ENCODE measurements around the gene INPP5D. TPM values are rescaled to one million over a fixed set of nuclear protein-coding genes. Genes with fewer than 3 reads are reported as not detected.

Gene INPP5D
- total and polyA plus RNA-seq, 2 of the 8 experiments (the other 6 are each of a cell fraction or from before 2014, with no cell fraction given), result 4.5 to 7.1 TPM

- no peaks in the 10 kb centered on the region for H3K4me1 ChIP-seq (replicated peaks in 1 of 4; ENCODE audit: control insufficient read depth in 3 of 4, insufficient read depth in 4 of 4, low read length in 3 of 4)
- no peak overlapping the region for H2BK12ac ChIP-seq (ENCODE audit: low read depth, low read length)
- H4K8ac ChIP-seq (ENCODE audit: extremely low read depth, insufficient read depth, low read length), result no peak overlapping the region
- H2BK5ac ChIP-seq (ENCODE audit: low read depth, low read length), result no peak overlapping the region
- TF ChIP-seq CHD1 (IDR thresholded peaks at IDR 0.05; ENCODE audit: low read depth, low read length), result no peak
- TF ChIP-seq TAF7 (optimal IDR thresholded peaks at IDR 0.05; ENCODE audit: borderline replicate concordance, low read depth, low read length), result no peak
- no peak for TF ChIP-seq EZH2 (IDR thresholded peaks at IDR 0.05; ENCODE audit: low read depth, low read length, severe bottlenecking)
- TF ChIP-seq ASH2L (IDR thresholded peaks at IDR 0.05; ENCODE audit: low read length), result no peak
- no peak for TF ChIP-seq BRCA1 (IDR thresholded peaks at IDR 0.05; ENCODE audit: low read depth, low read length)
- TF ChIP-seq KDM4A (IDR thresholded peaks at IDR 0.05; ENCODE audit: low read depth, low read length, severe bottlenecking), result no peak
- no peak for TF ChIP-seq RAD21 (IDR thresholded peaks at IDR 0.05 in 1 of 2, conservative IDR thresholded peaks at IDR 0.05 in 1 of 2; ENCODE audit: low read depth in 2 of 2, low read length in 2 of 2)
- TF ChIP-seq SP1 (IDR thresholded peaks at IDR 0.05; ENCODE audit: low read depth, low read length), result no peak
- TF ChIP-seq EGR1 (IDR thresholded peaks at IDR 0.05; ENCODE audit: borderline replicate concordance, low read depth, low read length), result no peak
- no peak overlapping the region for H3K4me3 ChIP-seq (ENCODE audit: extremely low read depth in 1 of 4, insufficient read depth in 2 of 4, low read depth in 3 of 4, low read length in 4 of 4)
- H2BK120ac ChIP-seq (replicated peaks; ENCODE audit: low read depth, low read length), result no peak overlapping the region
- 0 out of 2 replicates have a peak overlapping the region, but pooled peaks have one; percentile 32 for H2BK20ac ChIP-seq (ENCODE audit: low read length)
- ChIA-PET POLR2A (ENCODE audit: partially characterized antibody) (interaction anchor here (0.7 kb wide), 1 partner anchor 185 kb away, joined by 4 read pairs; no protein-coding TSS in a partner anchor), CTCF (ENCODE audit: partially characterized antibody) (interaction anchor here (0.9 to 2.2 kb wide), 3 partner anchors 11 to 183 kb away, joined by 3 to 7 read pairs (median 4); no protein-coding TSS in a partner anchor)
- H2AFZ ChIP-seq (ENCODE audit: low read length), result no peak overlapping the region
- H3K23ac ChIP-seq (ENCODE audit: insufficient read length), result no peak overlapping the region
- H2AK5ac ChIP-seq (ENCODE audit: low read depth, low read length), result no peak overlapping the region
- DNase-seq (ENCODE audit: low read depth in 1 of 2, low spot score in 2 of 2) (no peak), FAIRE-seq (no peak)
- no peaks in the 10 kb centered on the region for H3K23me2 ChIP-seq (ENCODE audit: low read depth, low read length)
- no peak overlapping the region for H3K9ac ChIP-seq (replicated peaks in 1 of 4; ENCODE audit: extremely low read depth in 1 of 4, low read depth in 3 of 4, low read length in 3 of 4)
- H3K9me3 ChIP-seq (ENCODE audit: insufficient read depth in 2 of 2, low read depth in 1 of 2, low read length in 1 of 2), result no peaks in the 10 kb centered on the region
- WGBS, 2 experiments (ENCODE audit: extremely low coverage in 1 of 2, insufficient coverage in 1 of 2, insufficient read length in 1 of 2, insufficient replicate concordance in 2 of 2, low coverage in 1 of 2, low lambda C conversion rate in 2 of 2, missing lambda C conversion rate in 1 of 2), result 84% methylated on average over 14 of the region's 14 CpGs; no CpG with 5 or more reads in 1 of the 2 experiments
- no peak overlapping the region for H2BK15ac ChIP-seq (ENCODE audit: low read length)
- no peak overlapping the region for H3K56ac ChIP-seq (replicated peaks; ENCODE audit: insufficient read length, low read depth, low read length)
- H3K4me2 ChIP-seq (ENCODE audit: insufficient read depth in 1 of 2, low read depth in 2 of 2, low read length in 2 of 2), result no peak overlapping the region
- H3K14ac ChIP-seq (ENCODE audit: insufficient read length), result no peak overlapping the region
- no peak overlapping the region for H3K4ac ChIP-seq (replicated peaks; ENCODE audit: insufficient read length, low read depth, low read length)
- H3K27me3 ChIP-seq (replicated peaks in 1 of 4; ENCODE audit: control insufficient read depth in 3 of 4, extremely low read depth in 1 of 4, insufficient read depth in 3 of 4, low read length in 3 of 4), result no peaks in the 10 kb centered on the region
- no peaks in the 10 kb centered on the region for H3K79me1 ChIP-seq (ENCODE audit: low read depth, low read length)
- H3K18ac ChIP-seq (ENCODE audit: extremely low read depth, low read length), result no peak overlapping the region
- H4K91ac ChIP-seq (replicated peaks; ENCODE audit: insufficient read length, low read length), result no peak overlapping the region
- no peaks in the 10 kb centered on the region for H4K20me1 ChIP-seq (replicated peaks in 1 of 2; ENCODE audit: control insufficient read depth in 1 of 2, insufficient read depth in 2 of 2, low read length in 2 of 2)
- no peaks in the 10 kb centered on the region for H3K79me2 ChIP-seq (ENCODE audit: control insufficient read depth in 1 of 2, insufficient read depth in 2 of 2, low read length in 2 of 2)
- no peak overlapping the region for H3K27ac ChIP-seq (ENCODE audit: low read depth, low read length)
- H3K36me3 ChIP-seq (ENCODE audit: control insufficient read depth in 2 of 4, insufficient read depth in 4 of 4, low read length in 3 of 4), result no peaks in the 10 kb centered on the region
- no peak overlapping the region for H4K5ac ChIP-seq (ENCODE audit: insufficient read length, low read depth, low read length)
Observed at GRCh38 chr2:233242231-233242927, 182.2 kb downstream of the INPP5D start.

Data from H1 (cell line).